Activated naive CD4-positive, alpha-beta T cell treated with anti-CD3 and anti-CD28 coated beads, Interleukin-2, amount 10 ng/mL, durations not matched to agents 7 days and 5 days (primary cell): ENCODE measurements around the gene SECTM1.

ENCODE experiments used
- CTCF ChIA-PET: fragments of 350-600 bp; sonication (Branson Sonifier 250); formaldehyde crosslinking; loops from one replicate; lab custom pipeline; 2021; ENCODE audit warnings: antibody characterized with exemption; lab: Charles Lee
- DNase-seq: peaks from one replicate; pipeline ENCODE4 v3.0.0-alpha.2; 2020
- H3K27ac Mint-ChIP-seq: one replicate; pipeline ENCODE4 v1.8.0; 2021; ENCODE audit warnings: mild to moderate bottlenecking, moderate library complexity, mixed read lengths
- H3K27me3 Mint-ChIP-seq: one replicate; pipeline ENCODE4 v1.8.0; 2021; ENCODE audit warnings: mild to moderate bottlenecking, mixed read lengths
- H3K36me3 Mint-ChIP-seq: one replicate; pipeline ENCODE4 v1.8.0; 2021; ENCODE audit warnings: mixed read lengths
- H3K4me1 Mint-ChIP-seq: one replicate; pipeline ENCODE4 v1.8.0; 2021; ENCODE audit warnings: mixed read lengths
- H3K4me3 Mint-ChIP-seq: one replicate; pipeline ENCODE4 v1.8.0; 2021; ENCODE audit warnings: mild to moderate bottlenecking, moderate library complexity, mixed read lengths
- H3K9me3 Mint-ChIP-seq: one replicate; pipeline ENCODE4 v1.8.0; 2021; ENCODE audit warnings: mixed read lengths

SECTM1 gene

GRCh38 chr17:82358465-82359350, 25.1 kb upstream of the SECTM1 start, which contains the start of gene TEX19:
Gene TEX19, plus strand, starts transcription at chr17:82359247. Its CDS starts 2,904 bp downstream, at chr17:82362151.
- H3K27ac Mint-ChIP-seq = no peak within 1 kb of the TSS
- no peak within 1 kb of the TSS for H3K4me3 Mint-ChIP-seq

GRCh38 chr17:82357394-82357793, 23.8 kb upstream of the SECTM1 start:
- DNase-seq = no peak
- Mint-ChIP-seq H3K4me3 (no peak overlapping the region), H3K27me3 (peaks cover 76% of the 10 kb centered on the region), H3K27ac (no peak overlapping the region), H3K4me1 (peaks cover 8% of the 10 kb centered on the region), H3K9me3 (no peaks in the 10 kb centered on the region), H3K36me3 (no peaks in the 10 kb centered on the region)
- CTCF ChIA-PET = interaction anchor here (0.9 to 2.4 kb wide), 6 partner anchors 9 to 89 kb away, joined by 3 to 10 read pairs (median 4); no protein-coding TSS in a partner anchor

More at GRCh38 chr17:82358465-82359350, 25.1 kb upstream of the SECTM1 start, which contains the start of gene TEX19:
- H3K9me3 Mint-ChIP-seq = no peaks in the 10 kb centered on the region
- H3K36me3 Mint-ChIP-seq = no peaks in the 10 kb centered on the region
- DNase-seq = no peak
- peaks cover 78% of the 10 kb centered on the region for H3K27me3 Mint-ChIP-seq
- CTCF ChIA-PET = interaction anchor here (1.0 to 2.4 kb wide), 4 partner anchors 8 to 90 kb away, joined by 3 to 10 read pairs (median 4); no protein-coding TSS in a partner anchor
- H3K4me1 Mint-ChIP-seq = peaks cover 8% of the 10 kb centered on the region

DNA sequence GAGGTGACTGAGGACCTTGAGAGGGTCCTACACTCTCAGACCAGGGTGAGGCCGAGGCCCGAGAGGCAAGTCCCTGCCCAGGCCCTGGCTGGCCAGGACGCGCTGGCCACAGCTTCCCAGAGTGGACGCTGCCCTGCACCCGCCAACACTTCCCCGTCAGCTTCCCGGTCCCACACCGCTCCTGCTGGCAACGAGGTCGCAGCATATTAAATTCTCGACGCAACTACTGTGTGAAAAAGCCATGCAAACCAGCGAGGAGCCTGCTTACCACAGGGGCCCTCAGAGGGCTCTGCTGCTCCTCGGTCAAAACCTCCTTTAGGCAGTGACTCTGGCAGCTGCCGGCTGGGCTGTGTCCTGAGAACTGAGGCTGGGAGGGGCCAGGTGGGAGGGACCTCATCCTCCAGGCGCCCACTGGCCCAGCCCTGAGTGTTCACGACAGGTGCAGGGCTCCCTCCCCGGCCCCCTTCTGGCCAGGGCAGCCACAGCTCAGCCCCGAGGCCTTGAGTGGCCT, 23.3 kb upstream of the SECTM1 start:
- H3K36me3 Mint-ChIP-seq = no peaks in the 10 kb centered on the region
- no peaks in the 10 kb centered on the region for H3K9me3 Mint-ChIP-seq
- H3K4me1 Mint-ChIP-seq = peaks cover 8% of the 10 kb centered on the region
- H3K27ac Mint-ChIP-seq = no peak overlapping the region
- CTCF ChIA-PET = interaction anchor here (1.0 to 2.4 kb wide), 3 partner anchors 10 to 16 kb away, joined by 3 to 10 read pairs (median 3); no protein-coding TSS in a partner anchor
- DNase-seq = no peak
- H3K4me3 Mint-ChIP-seq = no peak overlapping the region
- peaks cover 76% of the 10 kb centered on the region for H3K27me3 Mint-ChIP-seq

DNA sequence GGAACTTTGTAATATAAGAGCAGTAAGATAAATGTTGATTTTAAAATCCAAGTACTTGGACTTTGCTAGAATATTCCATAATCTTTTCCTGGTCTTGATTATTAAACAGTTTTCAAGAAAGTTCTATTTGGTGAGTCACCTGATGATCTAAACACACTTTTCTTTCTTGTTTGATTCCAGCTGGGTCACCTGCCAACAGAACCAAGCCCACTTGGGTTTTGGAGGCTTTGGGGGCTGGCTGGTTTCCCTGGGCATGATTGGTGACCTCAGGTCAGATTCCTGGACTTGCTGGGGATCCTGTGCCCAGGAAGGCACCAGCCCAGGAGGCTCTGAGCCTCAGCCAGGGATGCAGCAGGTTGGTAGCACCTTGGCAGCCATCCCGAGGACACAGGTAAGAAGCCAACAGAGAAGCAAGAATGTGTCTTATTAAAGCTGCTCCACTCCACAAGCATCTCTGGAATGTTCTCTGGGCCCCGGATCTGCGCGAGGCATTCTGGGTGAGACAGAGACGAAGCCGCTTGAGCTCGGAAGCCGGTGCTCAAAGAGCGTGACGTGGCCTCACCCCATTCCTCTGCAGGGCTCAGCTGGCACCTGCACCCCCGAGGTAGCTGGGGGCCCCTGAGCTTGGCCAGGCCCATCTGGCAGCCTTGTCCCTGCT, 22.3 kb upstream of the SECTM1 start:
- Mint-ChIP-seq H3K4me3 (no peak overlapping the region), H3K27me3 (peaks cover 70% of the 10 kb centered on the region), H3K9me3 (no peaks in the 10 kb centered on the region), H3K36me3 (no peaks in the 10 kb centered on the region), H3K27ac (no peak overlapping the region), H3K4me1 (peaks cover 8% of the 10 kb centered on the region)
- no peak for DNase-seq
- CTCF ChIA-PET = interaction anchor here (0.6 to 2.4 kb wide), 2 partner anchors 11 to 69 kb away, joined by 3 to 10 read pairs; no protein-coding TSS in a partner anchor

DNA sequence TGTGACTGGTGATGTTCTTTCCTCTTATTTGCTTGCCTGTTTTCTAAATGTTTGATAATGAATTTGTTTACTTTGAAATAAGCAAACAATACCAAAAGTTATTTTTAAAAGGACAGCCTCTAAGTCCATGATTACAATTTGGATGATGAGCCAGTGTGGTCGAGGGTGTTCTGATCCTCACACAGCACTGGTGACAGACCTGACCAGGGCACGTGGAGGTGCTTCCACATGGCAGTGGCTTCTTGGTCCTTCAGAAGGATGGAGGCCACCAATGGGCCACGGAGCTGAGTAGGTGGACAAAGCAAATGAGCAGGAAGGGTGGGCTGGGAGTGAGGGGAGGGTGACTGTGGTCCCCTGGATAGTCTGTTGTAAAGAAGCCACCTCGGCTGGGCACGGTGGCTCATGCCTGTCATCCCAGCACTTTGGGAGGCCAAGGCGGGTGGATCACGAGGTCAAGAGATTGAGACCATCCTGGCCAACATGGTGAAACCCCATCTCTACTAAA, 21.3 kb upstream of the SECTM1 start:
- Mint-ChIP-seq H3K4me1 (peaks cover 8% of the 10 kb centered on the region), H3K36me3 (no peaks in the 10 kb centered on the region), H3K27ac (no peak overlapping the region), H3K9me3 (no peaks in the 10 kb centered on the region), H3K4me3 (no peak overlapping the region), H3K27me3 (peaks cover 71% of the 10 kb centered on the region)
- no peak for DNase-seq
- CTCF ChIA-PET = no interaction called here

DNA sequence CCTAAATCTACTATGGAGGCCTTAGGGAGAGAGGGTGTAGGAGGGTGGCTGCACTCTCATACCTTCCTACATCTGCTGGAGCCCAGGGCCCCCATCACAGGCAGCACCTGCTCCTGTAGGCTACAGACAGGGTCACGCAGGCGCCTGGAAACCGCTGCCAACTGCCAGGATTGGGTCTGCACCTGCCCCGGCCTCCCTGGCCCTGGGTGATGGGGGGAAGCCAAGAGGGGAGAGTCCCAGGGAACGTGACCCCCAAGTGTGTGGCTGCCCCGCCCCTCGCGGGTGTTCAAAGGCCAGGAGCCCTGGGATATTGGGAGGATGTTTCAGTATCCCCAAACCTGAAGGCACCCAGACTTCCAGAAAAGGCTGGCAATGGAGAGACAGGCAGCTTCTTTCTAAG, 19.9 kb upstream of the SECTM1 start:
- Mint-ChIP-seq H3K4me1 (peaks cover 5% of the 10 kb centered on the region), H3K36me3 (no peaks in the 10 kb centered on the region), H3K27me3 (peaks cover 70% of the 10 kb centered on the region), H3K4me3 (no peak overlapping the region), H3K27ac (no peak overlapping the region), H3K9me3 (no peaks in the 10 kb centered on the region)
- no peak for DNase-seq
- CTCF ChIA-PET = no interaction called here

GRCh38 chr17:82351713-82352488, 18.3 kb upstream of the SECTM1 start:
- CTCF ChIA-PET = interaction anchor here (0.7 to 2.3 kb wide), 15 partner anchors 8 to 217 kb away, joined by 3 to 11 read pairs (median 3); partner anchors contain the start of genes HEXD and OGFOD3

DNA sequence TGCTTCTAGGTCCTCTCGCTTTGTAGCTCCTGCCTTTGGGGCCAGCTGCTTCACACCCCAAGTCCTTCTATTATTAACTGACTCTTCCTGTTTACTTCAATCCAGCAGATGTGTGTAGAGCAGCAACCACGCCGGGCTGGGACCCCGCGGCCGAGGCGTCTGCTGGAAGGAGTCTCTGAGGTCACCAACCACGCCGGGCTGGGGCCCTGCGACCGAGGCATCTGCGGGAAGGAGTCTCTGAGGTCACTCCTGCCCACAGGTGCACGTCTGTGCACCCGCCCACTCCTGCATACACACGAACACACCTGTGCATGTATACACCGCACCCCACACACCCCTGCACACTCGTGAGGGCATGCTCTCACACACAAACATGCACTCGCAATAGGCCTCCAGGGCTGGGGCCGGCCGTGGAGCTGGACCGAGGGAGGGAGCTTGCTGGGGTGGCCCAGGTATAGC, 17.7 kb upstream of the SECTM1 start:
- no peak for DNase-seq
- CTCF ChIA-PET = interaction anchor here (0.8 to 2.3 kb wide), 14 partner anchors 13 to 331 kb away, joined by 3 to 11 read pairs (median 4); partner anchors contain the start of genes HEXD and OGFOD3
- no peak overlapping the region for H3K27ac Mint-ChIP-seq
- no peaks in the 10 kb centered on the region for H3K36me3 Mint-ChIP-seq
- H3K4me3 Mint-ChIP-seq = no peak overlapping the region
- H3K9me3 Mint-ChIP-seq = no peaks in the 10 kb centered on the region
- H3K4me1 Mint-ChIP-seq = peaks cover 6% of the 10 kb centered on the region
- peaks cover 68% of the 10 kb centered on the region for H3K27me3 Mint-ChIP-seq

More at GRCh38 chr17:82351713-82352488, 18.3 kb upstream of the SECTM1 start:
- H3K4me1 Mint-ChIP-seq = no peaks in the 10 kb centered on the region
- H3K4me3 Mint-ChIP-seq = no peak overlapping the region
- no peak overlapping the region for H3K27ac Mint-ChIP-seq
- H3K36me3 Mint-ChIP-seq = no peaks in the 10 kb centered on the region
- DNase-seq = peak; percentile 89
- peaks cover 68% of the 10 kb centered on the region for H3K27me3 Mint-ChIP-seq
- H3K9me3 Mint-ChIP-seq = no peaks in the 10 kb centered on the region

- Mint-ChIP-seq H3K4me3 (no peak overlapping the region), H3K4me1 (peaks cover 7% of the 10 kb centered on the region), H3K9me3 (no peaks in the 10 kb centered on the region), H3K36me3 (no peaks in the 10 kb centered on the region), H3K27ac (no peak overlapping the region), H3K27me3 (peaks cover 61% of the 10 kb centered on the region)
- peak; percentile 60 for DNase-seq
- CTCF ChIA-PET = interaction anchor here (0.8 to 2.3 kb wide), 19 partner anchors 13 to 330 kb away, joined by 3 to 12 read pairs (median 4); partner anchors contain the start of genes HEXD and OGFOD3
Observed at GRCh38 chr17:82350182-82351030, 16.8 kb upstream of the SECTM1 start.

DNA sequence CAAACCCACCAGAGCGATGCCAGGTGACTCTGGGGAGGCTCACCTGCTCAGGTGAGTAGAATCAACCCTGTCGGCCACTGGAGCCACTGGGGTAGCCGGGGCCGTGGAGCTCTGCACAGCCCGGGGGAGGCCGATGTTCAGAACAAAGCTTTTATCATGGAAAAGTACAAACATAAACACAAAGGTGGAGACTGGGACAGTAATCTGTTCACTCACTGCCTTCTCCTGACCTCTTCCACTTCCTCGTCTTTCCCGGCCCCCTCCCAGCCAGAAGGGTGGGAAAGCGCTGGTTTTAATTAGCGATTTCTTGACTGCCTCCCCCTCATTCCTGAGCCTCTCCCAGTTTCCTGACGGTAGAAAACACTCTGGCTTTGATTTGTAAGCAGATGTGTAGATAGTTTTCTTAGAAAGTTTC, 15.7 kb upstream of the SECTM1 start:
- CTCF ChIA-PET = interaction anchor here (0.6 to 2.3 kb wide), 5 partner anchors 48 to 319 kb away, joined by 3 to 12 read pairs (median 7); no protein-coding TSS in a partner anchor
- Mint-ChIP-seq H3K27me3 (peaks cover 61% of the 10 kb centered on the region), H3K4me1 (peaks cover 7% of the 10 kb centered on the region), H3K9me3 (no peaks in the 10 kb centered on the region), H3K4me3 (no peak overlapping the region), H3K27ac (no peak overlapping the region), H3K36me3 (no peaks in the 10 kb centered on the region)
- DNase-seq = no peak

DNA sequence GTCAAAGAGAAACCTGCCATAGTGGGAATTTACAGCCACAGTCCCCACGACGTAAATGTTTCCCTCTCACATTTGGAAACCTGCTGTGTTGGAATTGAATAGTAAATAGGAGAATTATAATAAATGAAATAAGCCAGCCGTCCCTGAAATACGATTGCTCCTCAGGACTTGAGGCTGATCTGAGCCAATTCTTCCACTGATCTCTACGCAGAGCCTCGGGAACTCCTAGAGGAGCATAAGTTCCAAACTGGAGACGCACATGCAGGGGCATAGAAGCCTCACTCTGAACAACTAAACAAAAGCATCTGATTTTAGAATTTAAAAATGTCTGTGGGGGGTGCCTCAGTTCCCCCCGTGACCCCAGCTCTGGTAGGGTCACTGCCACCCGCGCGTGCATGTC, 15.3 kb upstream of the SECTM1 start:
- no peak for DNase-seq
- Mint-ChIP-seq H3K4me1 (peaks cover 7% of the 10 kb centered on the region), H3K27ac (no peak overlapping the region), H3K27me3 (peaks cover 57% of the 10 kb centered on the region), H3K4me3 (no peak overlapping the region), H3K9me3 (no peaks in the 10 kb centered on the region), H3K36me3 (no peaks in the 10 kb centered on the region)
- CTCF ChIA-PET = interaction anchor here (1.7 to 1.9 kb wide), 2 partner anchors 48 to 107 kb away, joined by 3 to 12 read pairs; no protein-coding TSS in a partner anchor

GRCh38 chr17:82348434-82348833, 14.9 kb upstream of the SECTM1 start:
- Mint-ChIP-seq H3K27me3 (peaks cover 59% of the 10 kb centered on the region), H3K36me3 (no peaks in the 10 kb centered on the region), H3K9me3 (no peaks in the 10 kb centered on the region), H3K4me3 (no peak overlapping the region), H3K27ac (no peak overlapping the region), H3K4me1 (peaks cover 7% of the 10 kb centered on the region)
- DNase-seq = no peak
- CTCF ChIA-PET = interaction anchor here (1.0 to 1.9 kb wide), 3 partner anchors 47 to 106 kb away, joined by 3 to 12 read pairs (median 3); no protein-coding TSS in a partner anchor
